Endothelial cell of umbilical vein (primary cell): ENCODE measurements around the gene PPTC7. TPM values are rescaled to one million over a fixed set of nuclear protein-coding genes. Genes with fewer than 3 reads are reported as not detected.

Experiments used
- BruUV-seq: library from RNA; stranded (reverse); fragments of 400-500 nt; replicated peaks from 2 replicates; lab custom pipeline; 2021; lab: Mats Ljungman, UMichigan
- CTCF ChIA-PET: fragments of 300-600, 350-600 bp; sonication (Branson Sonifier 250); formaldehyde crosslinking; loops from one replicate; lab custom pipeline; 2021; ENCODE audit warnings: antibody characterized with exemption, inconsistent platforms; lab: Charles Lee
- POLR2A ChIA-PET: fragments of 300-600, 350-600 bp; sonication (Branson Sonifier 250); formaldehyde crosslinking; loops from one replicate; lab custom pipeline; 2021; ENCODE audit warnings: antibody characterized with exemption, inconsistent platforms; lab: Charles Lee
- DNase-seq: peaks from one replicate; pipeline ENCODE4 v3.0.0-alpha.2; 2011; ENCODE audit warnings: low read depth, low spot score
- FAIRE-seq: peaks from 2 replicates; lab custom pipeline; 2011; peaks lifted over from hg19 to GRCh38; lab: Jason Lieb, UNC
- H2AFZ ChIP-seq: 2 replicates; pipeline ENCODE4 v1.6.0; 2012; ENCODE audit warnings: low read depth, low read length, control low read depth, inconsistent platforms
- H3K27ac ChIP-seq: 2 replicates; pipeline ENCODE4 v1.5.1; 2011; ENCODE audit warnings: low read depth, mild to moderate bottlenecking, control low read depth, low read length, moderate library complexity; ENCODE audit not compliant: insufficient read depth
- H3K27me3 ChIP-seq, 2 experiments: 2 replicates each; pipeline versions ENCODE4 v1.6.0 to v1.6.1; 2011; ENCODE audit warnings: low read length in 2 of 2, mixed read lengths in 1 of 2; ENCODE audit not compliant: control insufficient read depth in 2 of 2, insufficient read depth in 2 of 2
- H3K36me3 ChIP-seq, 2 experiments: 2 replicates in 1 of 2; 3 replicates in 1 of 2; pipeline ENCODE4 v1.5.1; 2011; ENCODE audit warnings: low read length in 2 of 2, mild to moderate bottlenecking in 1 of 2, moderate library complexity in 1 of 2; ENCODE audit not compliant: control insufficient read depth in 2 of 2, insufficient read depth in 2 of 2; ENCODE audit errors: extremely low read depth in 1 of 2
- H3K4me1 ChIP-seq: 3 replicates; pipeline ENCODE4 v1.5.1; 2011; ENCODE audit warnings: mild to moderate bottlenecking, low read length; ENCODE audit not compliant: control insufficient read depth, insufficient read depth; ENCODE audit errors: extremely low read depth
- H3K4me2 ChIP-seq: 2 replicates; pipeline ENCODE4 v1.6.1; 2011; ENCODE audit warnings: low read length, control low read depth, mixed read lengths; ENCODE audit not compliant: insufficient read depth
- H3K4me3 ChIP-seq, 3 experiments: fragments of 200-600 bp in 1 of 3; sonication (generic), shearing (Covaris generic) in 1 of 3; replicated peaks in 1 of 3; 2 replicates each; pipeline ENCODE4 v1.5.1; 2011 to 2016; ENCODE audit warnings: control low read depth in 3 of 3, low read length in 3 of 3, mild to moderate bottlenecking in 2 of 3, inconsistent platforms in 1 of 3, low read depth in 1 of 3, moderate library complexity in 1 of 3; ENCODE audit not compliant: insufficient read depth in 1 of 3
- H3K79me2 ChIP-seq: 2 replicates; pipeline ENCODE4 v1.6.0; 2012; ENCODE audit warnings: low read length, inconsistent platforms; ENCODE audit not compliant: control insufficient read depth, insufficient read depth
- H3K9ac ChIP-seq: replicated peaks from 2 replicates; pipeline ENCODE3; 2011; ENCODE audit warnings: low read length, control low read depth; ENCODE audit not compliant: insufficient read depth; ENCODE audit errors: extremely low read depth
- H3K9me1 ChIP-seq: replicated peaks from 3 replicates; pipeline ENCODE4 v1.6.0; 2011; ENCODE audit warnings: mild to moderate bottlenecking, low read length; ENCODE audit not compliant: control insufficient read depth, insufficient read depth; ENCODE audit errors: extremely low read depth
- H3K9me3 ChIP-seq: replicated peaks from 2 replicates; pipeline ENCODE4 v1.5.1; 2012; ENCODE audit warnings: low read length, inconsistent platforms; ENCODE audit not compliant: control insufficient read depth, insufficient read depth
- H4K20me1 ChIP-seq: replicated peaks from 2 replicates; pipeline ENCODE3; 2011; ENCODE audit warnings: mild to moderate bottlenecking, low read length; ENCODE audit not compliant: control insufficient read depth, insufficient read depth; ENCODE audit errors: extremely low read depth
- EZH2 ChIP-seq: IDR thresholded peaks from 2 replicates; pipeline ENCODE4 v1.6.1; 2012; ENCODE audit warnings: borderline replicate concordance, low read depth, mild to moderate bottlenecking, moderate library complexity, low read length, inconsistent platforms; ENCODE audit not compliant: severe bottlenecking
- FOS ChIP-seq: IDR thresholded peaks from 2 replicates; pipeline ENCODE4 v1.6.1; 2011; ENCODE audit warnings: mild to moderate bottlenecking, low read length, moderate library complexity, borderline replicate concordance; ENCODE audit not compliant: insufficient read depth
- GATA2 ChIP-seq: IDR thresholded peaks from 2 replicates; pipeline ENCODE4 v1.7.0; 2011; ENCODE audit warnings: low read depth, mild to moderate bottlenecking, moderate library complexity, mixed read lengths, low read length; ENCODE audit not compliant: insufficient read length, insufficient read depth
- JUN ChIP-seq: IDR thresholded peaks from 2 replicates; pipeline ENCODE4 v1.6.1; 2011; ENCODE audit warnings: borderline replicate concordance, low read depth; ENCODE audit not compliant: insufficient read length, insufficient read depth
- MYC ChIP-seq: IDR thresholded peaks from one replicate; pipeline ENCODE4 v1.6.1; 2011; ENCODE audit warnings: mild to moderate bottlenecking, low read depth, low read length
- POLR2A ChIP-seq: IDR thresholded peaks from 2 replicates; pipeline ENCODE4 v1.6.1; 2012; ENCODE audit warnings: low read depth, mild to moderate bottlenecking, control low read depth, low read length
- POLR2AphosphoS5 ChIP-seq: IDR thresholded peaks from 2 replicates; pipeline ENCODE4 v1.6.1; 2012; ENCODE audit warnings: low read depth, mild to moderate bottlenecking, control low read depth, low read length, moderate library complexity; ENCODE audit not compliant: insufficient read depth
- dilution Hi-C: fragments of 300-500 bp; cut with MboI; formaldehyde crosslinking; loops from one replicate; pipeline ENCODE4 v1.15.0; 2019; ENCODE audit warnings: low sequenced_read_pairs; ENCODE audit not compliant: extremely low pct_ligation_motif_present
- intact Hi-C: fragments of 100-400 bp; cut with micrococcal nuclease; formaldehyde crosslinking; loops from one replicate; pipeline ENCODE4 v1.10.0; 2022
- polyA plus RNA-seq, 4 experiments: library from polyadenylated mRNA; depleted of rRNA in 3 of 4; stranded (reverse) in 3 of 4; unstranded in 1 of 4; fragments of >200 nt; gene quantifications; 2 replicates each; pipeline versions ENCODE4 v1.2.1 to v1.2.3, GENCODE V29; 2011 to 2012; ENCODE audit warnings: missing spikeins in 1 of 4
- total RNA-seq: library from RNA; stranded (reverse); gene quantifications from 2 replicates; pipeline ENCODE4 v1.2.3, GENCODE V29; 2021
- TF ChIP-seq, protein P1 (sequence below), 2 donors: IDR thresholded peaks; 1 replicate in 1 of 2; 2 replicates in 1 of 2; pipeline ENCODE4 v1.5.1; 2011; ENCODE audit warnings: low read length in 2 of 2, mild to moderate bottlenecking in 2 of 2, moderate library complexity in 2 of 2, control low read depth in 1 of 2, inconsistent platforms in 1 of 2, low read depth in 1 of 2; ENCODE audit not compliant: insufficient read depth in 1 of 2; ENCODE audit errors: extremely low read depth in 1 of 2
- TF ChIP-seq, protein P2 (sequence below): IDR thresholded peaks from 2 replicates; pipeline ENCODE4 v1.6.1; 2011; ENCODE audit not compliant: insufficient read depth, insufficient read length

PPTC7 gene
- total and polyA plus RNA-seq, 2 donors (not counting 3 experiments of a cell fraction or from before 2014, with no cell fraction given), result 8.4 to 15.2 TPM

DNA sequence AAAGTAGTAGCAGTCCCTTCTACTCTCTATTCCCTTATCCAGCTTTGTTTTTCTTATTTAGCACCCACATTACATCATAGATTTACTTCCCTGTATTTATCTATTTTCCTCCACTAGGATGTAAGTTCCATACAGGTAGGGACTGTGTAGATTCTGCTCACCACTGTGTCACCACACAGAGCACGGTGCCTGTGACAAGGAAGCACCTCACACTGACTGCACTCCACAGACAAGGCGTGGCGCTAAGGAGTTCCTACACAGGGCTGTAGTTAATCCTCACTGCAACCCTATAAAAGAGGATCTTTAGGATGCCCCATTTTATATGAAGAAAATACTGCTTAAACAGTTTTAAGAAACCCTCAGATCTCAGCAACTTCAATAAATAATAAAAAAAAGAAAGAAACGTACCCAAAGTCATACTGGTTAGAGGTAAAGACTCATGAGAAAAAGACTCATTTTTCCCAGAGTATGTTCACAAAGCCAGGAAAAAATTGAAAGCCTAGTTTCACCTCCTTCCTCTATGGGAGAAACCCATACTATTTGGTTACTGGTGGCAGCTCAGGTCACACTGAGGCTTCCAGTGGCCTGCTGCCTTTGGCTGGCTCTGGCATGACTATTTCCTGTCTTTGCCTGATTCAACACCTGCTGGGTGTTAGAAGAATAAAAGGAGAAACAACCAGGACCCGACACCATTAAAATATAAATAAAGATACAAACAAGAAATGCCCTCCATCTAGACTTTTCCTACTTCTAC, 44.1 kb downstream of the PPTC7 start:
- Histone ChIP-seq H3K27ac (no peak overlapping the region), H4K20me1 (no peaks in the 10 kb centered on the region), H3K4me2 (no peak overlapping the region), H3K79me2 (peaks cover 14% of the 10 kb centered on the region), H2AFZ (no peak overlapping the region), H3K9me1 (no peaks in the 10 kb centered on the region), H3K9ac (no peak overlapping the region), H3K36me3 (peaks cover 7 to 9% of the 10 kb centered on the region in 2 experiments), H3K9me3 (no peaks in the 10 kb centered on the region), H3K4me3 (no peak overlapping the region), H3K4me1 (peaks cover 29% of the 10 kb centered on the region), H3K27me3 (no peaks in the 10 kb centered on the region)
- dilution Hi-C loops, result no loop called here
- ChIA-PET POLR2A (interaction anchor here (0.6 kb wide), 1 partner anchor 1763 kb away, joined by 3 read pairs; no protein-coding TSS in a partner anchor), CTCF (interaction anchor here (0.8 to 1.6 kb wide), 10 partner anchors 9 to 89 kb away, joined by 3 to 7 read pairs (median 4); partner anchors contain the start of genes ARPC3 and FAM216A)
- TF ChIP-seq, protein P1, sequence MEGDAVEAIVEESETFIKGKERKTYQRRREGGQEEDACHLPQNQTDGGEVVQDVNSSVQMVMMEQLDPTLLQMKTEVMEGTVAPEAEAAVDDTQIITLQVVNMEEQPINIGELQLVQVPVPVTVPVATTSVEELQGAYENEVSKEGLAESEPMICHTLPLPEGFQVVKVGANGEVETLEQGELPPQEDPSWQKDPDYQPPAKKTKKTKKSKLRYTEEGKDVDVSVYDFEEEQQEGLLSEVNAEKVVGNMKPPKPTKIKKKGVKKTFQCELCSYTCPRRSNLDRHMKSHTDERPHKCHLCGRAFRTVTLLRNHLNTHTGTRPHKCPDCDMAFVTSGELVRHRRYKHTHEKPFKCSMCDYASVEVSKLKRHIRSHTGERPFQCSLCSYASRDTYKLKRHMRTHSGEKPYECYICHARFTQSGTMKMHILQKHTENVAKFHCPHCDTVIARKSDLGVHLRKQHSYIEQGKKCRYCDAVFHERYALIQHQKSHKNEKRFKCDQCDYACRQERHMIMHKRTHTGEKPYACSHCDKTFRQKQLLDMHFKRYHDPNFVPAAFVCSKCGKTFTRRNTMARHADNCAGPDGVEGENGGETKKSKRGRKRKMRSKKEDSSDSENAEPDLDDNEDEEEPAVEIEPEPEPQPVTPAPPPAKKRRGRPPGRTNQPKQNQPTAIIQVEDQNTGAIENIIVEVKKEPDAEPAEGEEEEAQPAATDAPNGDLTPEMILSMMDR (IDR thresholded peaks at IDR 0.05; ENCODE audit: extremely low read depth in 1 of 2, insufficient read depth in 1 of 2, low read depth in 1 of 2, low read length in 2 of 2), result no peak
- TF ChIP-seq POLR2A (no peak), GATA2 (no peak), MYC (no peak), POLR2AphosphoS5 (no peak), EZH2 (no peak), JUN (no peak), FOS (no peak)
- TF ChIP-seq, protein P2, sequence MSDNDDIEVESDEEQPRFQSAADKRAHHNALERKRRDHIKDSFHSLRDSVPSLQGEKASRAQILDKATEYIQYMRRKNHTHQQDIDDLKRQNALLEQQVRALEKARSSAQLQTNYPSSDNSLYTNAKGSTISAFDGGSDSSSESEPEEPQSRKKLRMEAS, result no peak
- no peak for FAIRE-seq
- peak; percentile 9 for DNase-seq
- intact Hi-C loops, result no loop called here
- BruUV-seq, result no TSS peak
